Femur (tissue), 1 donor: ENCODE measurements around the gene STKLD1.
"Not testable (repeated sequence)": the region's sequence is repeated elsewhere in the genome, so short reads cannot be mapped to it uniquely, and the experiment has no call there.

Experiments used
- DNase-seq: peaks from one replicate; pipeline ENCODE4 v3.0.0-alpha.2; 2017

STKLD1 gene

GRCh38 chr9:133451865-133452264 is 75.7 kb downstream of the STKLD1 start:
- DNase-seq: not testable (repeated sequence)

GRCh38 chr9:133452562-133452961 is 76.4 kb downstream of the STKLD1 start:
- no peak for DNase-seq

GRCh38 chr9:133453651-133454050 is 77.5 kb downstream of the STKLD1 start:
- DNase-seq: no peak

GRCh38 chr9:133454325-133454724 is 78.2 kb downstream of the STKLD1 start:
- DNase-seq: no peak

- DNase-seq: no peak
Observed at GRCh38 chr9:133454943-133455673, 78.9 kb downstream of the STKLD1 start.
